ENCODE data around the gene SNX9.

DNA sequence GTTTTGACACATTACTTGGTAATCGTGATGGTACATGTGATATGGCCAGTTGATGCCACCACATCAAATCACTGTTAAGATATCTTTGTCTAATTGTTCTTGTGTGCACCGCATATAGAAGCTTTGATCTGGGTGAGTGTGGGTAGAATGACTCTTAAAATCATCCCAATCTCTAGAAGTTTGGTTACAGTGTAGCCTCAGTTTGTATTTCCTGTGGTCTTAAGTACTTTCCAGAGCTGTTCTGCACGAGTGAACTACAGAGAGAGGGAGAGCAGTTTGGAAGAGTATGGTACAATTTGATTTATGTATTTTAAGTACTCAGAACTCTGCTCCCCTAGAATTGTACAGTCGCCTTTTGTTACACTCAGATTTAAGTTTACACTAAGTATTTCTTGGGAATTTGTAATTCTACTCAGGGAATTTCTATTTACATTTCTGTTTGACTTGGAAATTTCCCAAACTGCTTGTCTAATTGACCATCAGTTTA lies 37.5 kb downstream of the SNX9 start:
- TF ChIP-seq ZNF211 (tag by site-specific recombination; IDR thresholded peaks at IDR 0.05; ENCODE audit: low read depth) (no peak), KLF17 (tag by site-specific recombination; IDR thresholded peaks at IDR 0.05) (no peak), ZNF530 (tag by site-specific recombination; IDR thresholded peaks at IDR 0.05; ENCODE audit: low read depth) (no peak), ZNF701 (tag by site-specific recombination; IDR thresholded peaks at IDR 0.05) (no peak)
- TF ChIP-seq, protein P1, sequence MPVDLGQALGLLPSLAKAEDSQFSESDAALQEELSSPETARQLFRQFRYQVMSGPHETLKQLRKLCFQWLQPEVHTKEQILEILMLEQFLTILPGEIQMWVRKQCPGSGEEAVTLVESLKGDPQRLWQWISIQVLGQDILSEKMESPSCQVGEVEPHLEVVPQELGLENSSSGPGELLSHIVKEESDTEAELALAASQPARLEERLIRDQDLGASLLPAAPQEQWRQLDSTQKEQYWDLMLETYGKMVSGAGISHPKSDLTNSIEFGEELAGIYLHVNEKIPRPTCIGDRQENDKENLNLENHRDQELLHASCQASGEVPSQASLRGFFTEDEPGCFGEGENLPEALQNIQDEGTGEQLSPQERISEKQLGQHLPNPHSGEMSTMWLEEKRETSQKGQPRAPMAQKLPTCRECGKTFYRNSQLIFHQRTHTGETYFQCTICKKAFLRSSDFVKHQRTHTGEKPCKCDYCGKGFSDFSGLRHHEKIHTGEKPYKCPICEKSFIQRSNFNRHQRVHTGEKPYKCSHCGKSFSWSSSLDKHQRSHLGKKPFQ (tag by site-specific recombination; IDR thresholded peaks at IDR 0.05): no peak
- TF ChIP-seq, protein P2, sequence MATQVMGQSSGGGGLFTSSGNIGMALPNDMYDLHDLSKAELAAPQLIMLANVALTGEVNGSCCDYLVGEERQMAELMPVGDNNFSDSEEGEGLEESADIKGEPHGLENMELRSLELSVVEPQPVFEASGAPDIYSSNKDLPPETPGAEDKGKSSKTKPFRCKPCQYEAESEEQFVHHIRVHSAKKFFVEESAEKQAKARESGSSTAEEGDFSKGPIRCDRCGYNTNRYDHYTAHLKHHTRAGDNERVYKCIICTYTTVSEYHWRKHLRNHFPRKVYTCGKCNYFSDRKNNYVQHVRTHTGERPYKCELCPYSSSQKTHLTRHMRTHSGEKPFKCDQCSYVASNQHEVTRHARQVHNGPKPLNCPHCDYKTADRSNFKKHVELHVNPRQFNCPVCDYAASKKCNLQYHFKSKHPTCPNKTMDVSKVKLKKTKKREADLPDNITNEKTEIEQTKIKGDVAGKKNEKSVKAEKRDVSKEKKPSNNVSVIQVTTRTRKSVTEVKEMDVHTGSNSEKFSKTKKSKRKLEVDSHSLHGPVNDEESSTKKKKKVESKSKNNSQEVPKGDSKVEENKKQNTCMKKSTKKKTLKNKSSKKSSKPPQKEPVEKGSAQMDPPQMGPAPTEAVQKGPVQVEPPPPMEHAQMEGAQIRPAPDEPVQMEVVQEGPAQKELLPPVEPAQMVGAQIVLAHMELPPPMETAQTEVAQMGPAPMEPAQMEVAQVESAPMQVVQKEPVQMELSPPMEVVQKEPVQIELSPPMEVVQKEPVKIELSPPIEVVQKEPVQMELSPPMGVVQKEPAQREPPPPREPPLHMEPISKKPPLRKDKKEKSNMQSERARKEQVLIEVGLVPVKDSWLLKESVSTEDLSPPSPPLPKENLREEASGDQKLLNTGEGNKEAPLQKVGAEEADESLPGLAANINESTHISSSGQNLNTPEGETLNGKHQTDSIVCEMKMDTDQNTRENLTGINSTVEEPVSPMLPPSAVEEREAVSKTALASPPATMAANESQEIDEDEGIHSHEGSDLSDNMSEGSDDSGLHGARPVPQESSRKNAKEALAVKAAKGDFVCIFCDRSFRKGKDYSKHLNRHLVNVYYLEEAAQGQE (tag by site-specific recombination; IDR thresholded peaks at IDR 0.05): no peak

All from HEK293 (cell line).